ENCODE data around the gene ADRA2B.
"Not testable (repeated sequence)": the region's sequence is repeated elsewhere in the genome, so short reads cannot be mapped to it uniquely, and the experiment has no call there.

Gene ADRA2B

GRCh38 chr2:96116424-96116878, at the start of gene ADRA2B:
ADRA2B (minus strand) TSS chr2:96116571; CDS start chr2:96116149, 422 bp downstream.
- no peaks in the 10 kb centered on the region for H3K9me3 Mint-ChIP-seq
- H3K27me3 Mint-ChIP-seq, result peaks cover 43% of the 10 kb centered on the region
- H3K27ac Mint-ChIP-seq, result peak within 1 kb of the TSS; percentile 63
- peak; percentile 83 for DNase-seq
- peak within 1 kb of the TSS; percentile 67 for H3K4me3 Mint-ChIP-seq
- H3K4me1 Mint-ChIP-seq (ENCODE audit: low read depth), result peaks cover 26% of the 10 kb centered on the region
- no peaks in the 10 kb centered on the region for H3K36me3 Mint-ChIP-seq (ENCODE audit: low read depth)

GRCh38 chr2:96164459-96165184, 48.3 kb upstream of the ADRA2B start:
- DNase-seq, result peak; percentile 84
- Mint-ChIP-seq H3K27ac (peak overlapping the region; percentile 99), H3K4me1 (ENCODE audit: low read depth) (peaks cover 82% of the 10 kb centered on the region)

GRCh38 chr2:96163768-96164429, 47.5 kb upstream of the ADRA2B start:
- Mint-ChIP-seq H3K36me3 (ENCODE audit: low read depth) (peaks cover 5% of the 10 kb centered on the region), H3K27me3 (no peaks in the 10 kb centered on the region), H3K4me1 (ENCODE audit: low read depth) (peaks cover 83% of the 10 kb centered on the region), H3K27ac (peak overlapping the region; percentile 99), H3K9me3 (peaks cover 7% of the 10 kb centered on the region), H3K4me3 (peak overlapping the region; percentile 75)
- peak; percentile 91 for DNase-seq

More at GRCh38 chr2:96164459-96165184, 48.3 kb upstream of the ADRA2B start:
- peak overlapping the region; percentile 75 for H3K4me3 Mint-ChIP-seq
- H3K9me3 Mint-ChIP-seq, result peaks cover 10% of the 10 kb centered on the region
- H3K36me3 Mint-ChIP-seq (ENCODE audit: low read depth), result peaks cover 5% of the 10 kb centered on the region
- no peaks in the 10 kb centered on the region for H3K27me3 Mint-ChIP-seq

GRCh38 chr2:96163415-96163767, 47.0 kb upstream of the ADRA2B start:
- DNase-seq, result no peak
- H3K27me3 Mint-ChIP-seq, result no peaks in the 10 kb centered on the region
- H3K9me3 Mint-ChIP-seq, result peaks cover 7% of the 10 kb centered on the region
- peaks cover 85% of the 10 kb centered on the region for H3K4me1 Mint-ChIP-seq (ENCODE audit: low read depth)
- H3K27ac Mint-ChIP-seq, result peak overlapping the region; percentile 99
- H3K4me3 Mint-ChIP-seq, result peak overlapping the region; percentile 75
- H3K36me3 Mint-ChIP-seq (ENCODE audit: low read depth), result peaks cover 5% of the 10 kb centered on the region

GRCh38 chr2:96161898-96162297, 45.5 kb upstream of the ADRA2B start:
- Mint-ChIP-seq H3K4me3 (peak overlapping the region; percentile 9), H3K9me3 (peaks cover 7% of the 10 kb centered on the region), H3K36me3 (ENCODE audit: low read depth) (peaks cover 5% of the 10 kb centered on the region), H3K4me1 (ENCODE audit: low read depth) (peaks cover 86% of the 10 kb centered on the region), H3K27me3 (no peaks in the 10 kb centered on the region), H3K27ac (peak overlapping the region; percentile 99)
- no peak for DNase-seq

GRCh38 chr2:96160366-96160765, 44.0 kb upstream of the ADRA2B start:
- not testable (repeated sequence) for H3K9me3 Mint-ChIP-seq; DNase-seq; H3K4me3 Mint-ChIP-seq; H3K36me3 Mint-ChIP-seq (ENCODE audit: low read depth); H3K27me3 Mint-ChIP-seq
- peak overlapping the region; percentile 95 for H3K27ac Mint-ChIP-seq
- H3K4me1 Mint-ChIP-seq (ENCODE audit: low read depth), result peaks cover 96% of the 10 kb centered on the region

GRCh38 chr2:96159084-96159830, 42.9 kb upstream of the ADRA2B start:
- Mint-ChIP-seq H3K4me1 (ENCODE audit: low read depth) (peaks cover 96% of the 10 kb centered on the region), H3K27me3 (no peaks in the 10 kb centered on the region), H3K36me3 (ENCODE audit: low read depth) (peaks cover 5% of the 10 kb centered on the region), H3K4me3 (peak overlapping the region; percentile 54), H3K9me3 (peaks cover 7% of the 10 kb centered on the region), H3K27ac (peak overlapping the region; percentile 95)
- peak; percentile 71 for DNase-seq

GRCh38 chr2:96158554-96158940, 42.2 kb upstream of the ADRA2B start:
- peak; percentile 51 for DNase-seq
- Mint-ChIP-seq H3K27ac (peak overlapping the region; percentile 95), H3K4me1 (ENCODE audit: low read depth) (peaks cover 94% of the 10 kb centered on the region), H3K9me3 (peaks cover 7% of the 10 kb centered on the region), H3K4me3 (peak overlapping the region; percentile 54), H3K36me3 (ENCODE audit: low read depth) (peaks cover 5% of the 10 kb centered on the region), H3K27me3 (no peaks in the 10 kb centered on the region)

GRCh38 chr2:96157649-96158553, 41.5 kb upstream of the ADRA2B start:
- H3K9me3 Mint-ChIP-seq, result peaks cover 7% of the 10 kb centered on the region
- peaks cover 5% of the 10 kb centered on the region for H3K36me3 Mint-ChIP-seq (ENCODE audit: low read depth)
- H3K4me1 Mint-ChIP-seq (ENCODE audit: low read depth), result peaks cover 94% of the 10 kb centered on the region
- peak overlapping the region; percentile 95 for H3K27ac Mint-ChIP-seq
- peak overlapping the region; percentile 54 for H3K4me3 Mint-ChIP-seq
- peak; percentile 96 for DNase-seq
- no peaks in the 10 kb centered on the region for H3K27me3 Mint-ChIP-seq

- Mint-ChIP-seq H3K4me3 (peak overlapping the region; percentile 54), H3K4me1 (ENCODE audit: low read depth) (peaks cover 93% of the 10 kb centered on the region), H3K36me3 (ENCODE audit: low read depth) (peaks cover 5% of the 10 kb centered on the region), H3K9me3 (peaks cover 7% of the 10 kb centered on the region), H3K27ac (peak overlapping the region; percentile 95), H3K27me3 (no peaks in the 10 kb centered on the region)
- DNase-seq, result peak; percentile 67
Observed at GRCh38 chr2:96156926-96157648, 40.7 kb upstream of the ADRA2B start.

- peaks cover 7% of the 10 kb centered on the region for H3K9me3 Mint-ChIP-seq
- peak; percentile 65 for DNase-seq
- peaks cover 93% of the 10 kb centered on the region for H3K4me1 Mint-ChIP-seq (ENCODE audit: low read depth)
Observed at GRCh38 chr2:96156011-96156820, 39.8 kb upstream of the ADRA2B start.

GRCh38 chr2:96154506-96155380, 38.4 kb upstream of the ADRA2B start:
- Mint-ChIP-seq H3K9me3 (no peaks in the 10 kb centered on the region), H3K36me3 (ENCODE audit: low read depth) (peaks cover under 1% of the 10 kb centered on the region), H3K27ac (no peak overlapping the region), H3K27me3 (no peaks in the 10 kb centered on the region), H3K4me3 (no peak overlapping the region), H3K4me1 (ENCODE audit: low read depth) (peaks cover 95% of the 10 kb centered on the region)
- DNase-seq, result peak; percentile 33

More at GRCh38 chr2:96156011-96156820, 39.8 kb upstream of the ADRA2B start:
- no peaks in the 10 kb centered on the region for H3K27me3 Mint-ChIP-seq
- H3K4me3 Mint-ChIP-seq, result peak overlapping the region; percentile 54
- H3K36me3 Mint-ChIP-seq (ENCODE audit: low read depth), result peaks cover 5% of the 10 kb centered on the region
- H3K27ac Mint-ChIP-seq, result peak overlapping the region; percentile 95
